Activated naive CD4-positive, alpha-beta T cell treated with anti-CD3 and anti-CD28 coated beads for 36 hours (primary cell): ENCODE measurements around the gene CRMP1. TPM values are rescaled to one million over a fixed set of nuclear protein-coding genes. Genes with fewer than 3 reads are reported as not detected.

ENCODE experiments used
- CTCF ChIA-PET: fragments of 350-600 bp; sonication (Branson Sonifier 250); formaldehyde crosslinking; loops from one replicate; lab custom pipeline; 2021; ENCODE audit warnings: antibody characterized with exemption; lab: Charles Lee
- DNase-seq: peaks from one replicate; pipeline ENCODE4 v3.0.0-alpha.2; 2020
- H3K27ac Mint-ChIP-seq: one replicate; pipeline ENCODE4 v1.8.0; 2021; ENCODE audit warnings: mild to moderate bottlenecking, mixed read lengths
- H3K27me3 Mint-ChIP-seq: one replicate; pipeline ENCODE4 v1.8.0; 2021; ENCODE audit warnings: low read depth, mixed read lengths
- H3K36me3 Mint-ChIP-seq: one replicate; pipeline ENCODE4 v1.8.0; 2021; ENCODE audit warnings: low read depth, mixed read lengths
- H3K4me1 Mint-ChIP-seq: one replicate; pipeline ENCODE4 v1.8.0; 2021; ENCODE audit warnings: low read depth, mixed read lengths
- H3K4me3 Mint-ChIP-seq: one replicate; pipeline ENCODE4 v1.8.0; 2021; ENCODE audit warnings: mild to moderate bottlenecking, moderate library complexity, mixed read lengths
- H3K9me3 Mint-ChIP-seq: one replicate; pipeline ENCODE4 v1.8.0; 2021; ENCODE audit warnings: mixed read lengths
- intact Hi-C: fragments of 100-400 bp; cut with micrococcal nuclease; formaldehyde crosslinking; loops from one replicate; pipeline ENCODE4 v1.15.1; 2023
- total RNA-seq, 2 experiments: library from RNA; stranded (reverse); gene quantifications; one replicate each; pipeline ENCODE4 v1.2.3, GENCODE V29; 2021

Gene CRMP1
- total RNA-seq, 2 experiments from 2014 or later = not detected

GRCh38 chr4:5788144-5788543, 104.7 kb downstream of the CRMP1 start:
- Mint-ChIP-seq H3K9me3 (no peaks in the 10 kb centered on the region), H3K27ac (no peak overlapping the region), H3K27me3 (peaks cover 3% of the 10 kb centered on the region), H3K4me3 (no peak overlapping the region), H3K36me3 (no peaks in the 10 kb centered on the region), H3K4me1 (no peaks in the 10 kb centered on the region)
- intact Hi-C loops = no loop called here
- CTCF ChIA-PET = no interaction called here
- no peak for DNase-seq

GRCh38 chr4:5787311-5787710, 105.6 kb downstream of the CRMP1 start:
- H3K27me3 Mint-ChIP-seq = peaks cover 3% of the 10 kb centered on the region
- H3K27ac Mint-ChIP-seq = no peak overlapping the region
- no peaks in the 10 kb centered on the region for H3K9me3 Mint-ChIP-seq
- H3K4me3 Mint-ChIP-seq = no peak overlapping the region
- no peak for DNase-seq
- no peaks in the 10 kb centered on the region for H3K36me3 Mint-ChIP-seq
- CTCF ChIA-PET = no interaction called here
- intact Hi-C loops = no loop called here
- no peaks in the 10 kb centered on the region for H3K4me1 Mint-ChIP-seq

- Mint-ChIP-seq H3K36me3 (no peaks in the 10 kb centered on the region), H3K4me3 (no peak overlapping the region), H3K4me1 (no peaks in the 10 kb centered on the region), H3K27me3 (peaks cover 3% of the 10 kb centered on the region), H3K9me3 (no peaks in the 10 kb centered on the region), H3K27ac (no peak overlapping the region)
- CTCF ChIA-PET = no interaction called here
- no peak for DNase-seq
- intact Hi-C loops = no loop called here
These were observed 106.8 kb downstream of the CRMP1 start for GRCh38 chr4:5785806-5786680.

GRCh38 chr4:5784960-5785611, 107.8 kb downstream of the CRMP1 start:
- Mint-ChIP-seq H3K36me3 (no peaks in the 10 kb centered on the region), H3K27ac (no peak overlapping the region), H3K9me3 (no peaks in the 10 kb centered on the region), H3K4me1 (no peaks in the 10 kb centered on the region), H3K4me3 (no peak overlapping the region), H3K27me3 (peaks cover 3% of the 10 kb centered on the region)
- DNase-seq = no peak
- intact Hi-C loops = no loop called here
- CTCF ChIA-PET = no interaction called here

- Mint-ChIP-seq H3K4me1 (no peaks in the 10 kb centered on the region), H3K27ac (no peak overlapping the region), H3K9me3 (no peaks in the 10 kb centered on the region), H3K36me3 (no peaks in the 10 kb centered on the region), H3K4me3 (no peak overlapping the region), H3K27me3 (peaks cover 3% of the 10 kb centered on the region)
- CTCF ChIA-PET = interaction anchor here (0.7 kb wide), 1 partner anchor 372 kb away, joined by 3 read pairs; no protein-coding TSS in a partner anchor
- no peak for DNase-seq
- intact Hi-C loops = no loop called here
These were observed 108.9 kb downstream of the CRMP1 start for GRCh38 chr4:5784021-5784420.

GRCh38 chr4:5783486-5783885, 109.4 kb downstream of the CRMP1 start:
- no peak for DNase-seq
- Mint-ChIP-seq H3K27me3 (peaks cover 1% of the 10 kb centered on the region), H3K27ac (no peak overlapping the region), H3K4me3 (no peak overlapping the region), H3K4me1 (no peaks in the 10 kb centered on the region), H3K36me3 (no peaks in the 10 kb centered on the region), H3K9me3 (no peaks in the 10 kb centered on the region)
- CTCF ChIA-PET = no interaction called here
- intact Hi-C loops = no loop called here

GRCh38 chr4:5782829-5783476, 109.9 kb downstream of the CRMP1 start:
- no peaks in the 10 kb centered on the region for H3K27me3 Mint-ChIP-seq
- no peaks in the 10 kb centered on the region for H3K9me3 Mint-ChIP-seq
- intact Hi-C loops = no loop called here
- H3K36me3 Mint-ChIP-seq = no peaks in the 10 kb centered on the region
- no peak for DNase-seq
- no peak overlapping the region for H3K4me3 Mint-ChIP-seq
- no peaks in the 10 kb centered on the region for H3K4me1 Mint-ChIP-seq
- H3K27ac Mint-ChIP-seq = no peak overlapping the region
- CTCF ChIA-PET = no interaction called here

- Mint-ChIP-seq H3K36me3 (no peaks in the 10 kb centered on the region), H3K27ac (no peak overlapping the region), H3K4me1 (no peaks in the 10 kb centered on the region), H3K4me3 (no peak overlapping the region), H3K9me3 (peaks cover 3% of the 10 kb centered on the region), H3K27me3 (no peaks in the 10 kb centered on the region)
- CTCF ChIA-PET = no interaction called here
- intact Hi-C loops = no loop called here
- DNase-seq = no peak
These were observed 111.2 kb downstream of the CRMP1 start for GRCh38 chr4:5781691-5782090.

GRCh38 chr4:5780831-5781480, 111.9 kb downstream of the CRMP1 start:
- no peak for DNase-seq
- Mint-ChIP-seq H3K36me3 (peaks cover 1% of the 10 kb centered on the region), H3K27ac (no peak overlapping the region), H3K4me1 (no peaks in the 10 kb centered on the region), H3K4me3 (no peak overlapping the region), H3K9me3 (peaks cover 9% of the 10 kb centered on the region), H3K27me3 (no peaks in the 10 kb centered on the region)
- CTCF ChIA-PET = no interaction called here
- intact Hi-C loops = no loop called here

GRCh38 chr4:5776510-5776909, 116.4 kb downstream of the CRMP1 start:
- no peak overlapping the region for H3K4me3 Mint-ChIP-seq
- CTCF ChIA-PET = no interaction called here
- no peak overlapping the region for H3K27ac Mint-ChIP-seq
- no peaks in the 10 kb centered on the region for H3K4me1 Mint-ChIP-seq
- H3K36me3 Mint-ChIP-seq = peaks cover 1% of the 10 kb centered on the region
- DNase-seq = no peak
- intact Hi-C loops = no loop called here
- H3K27me3 Mint-ChIP-seq = peaks cover 3% of the 10 kb centered on the region
- peaks cover 14% of the 10 kb centered on the region for H3K9me3 Mint-ChIP-seq

- Mint-ChIP-seq H3K4me3 (no peak overlapping the region), H3K4me1 (no peaks in the 10 kb centered on the region), H3K27ac (no peak overlapping the region), H3K36me3 (peaks cover 1% of the 10 kb centered on the region), H3K9me3 (peaks cover 15% of the 10 kb centered on the region), H3K27me3 (peaks cover 3% of the 10 kb centered on the region)
- CTCF ChIA-PET = interaction anchor here (0.6 kb wide), 1 partner anchor 1522 kb away, joined by 3 read pairs; no protein-coding TSS in a partner anchor
- no peak for DNase-seq
- intact Hi-C loops = no loop called here
These were observed 118.4 kb downstream of the CRMP1 start for GRCh38 chr4:5774416-5775036.

GRCh38 chr4:5773271-5773555, 119.7 kb downstream of the CRMP1 start:
- CTCF ChIA-PET = no interaction called here
- intact Hi-C loops = no loop called here
- peaks cover 15% of the 10 kb centered on the region for H3K9me3 Mint-ChIP-seq
- no peak for DNase-seq
- H3K4me3 Mint-ChIP-seq = no peak overlapping the region
- peaks cover 3% of the 10 kb centered on the region for H3K27me3 Mint-ChIP-seq
- H3K36me3 Mint-ChIP-seq = peaks cover 1% of the 10 kb centered on the region
- no peaks in the 10 kb centered on the region for H3K4me1 Mint-ChIP-seq
- no peak overlapping the region for H3K27ac Mint-ChIP-seq
